ENCODE measurements around the gene H1-8.
"Not testable (repeated sequence)": the region's sequence is repeated elsewhere in the genome, so short reads cannot be mapped to it uniquely, and the experiment has no call there.

H1-8 gene

GRCh38 chr3:129534428-129535027, 8.4 kb upstream of the H1-8 start:
- no peak for DNase-seq

GRCh38 chr3:129535075-129535474, 7.9 kb upstream of the H1-8 start:
- DNase-seq, result no peak

GRCh38 chr3:129536374-129536667, 6.7 kb upstream of the H1-8 start:
- no peak for DNase-seq

GRCh38 chr3:129536804-129537203, 6.2 kb upstream of the H1-8 start:
- no peak for DNase-seq

GRCh38 chr3:129539206-129539605, 3.8 kb upstream of the H1-8 start:
- DNase-seq, result no peak

- no peak for DNase-seq
Measured at GRCh38 chr3:129540776-129541516, 2.0 kb upstream of the H1-8 start.

- no peak for DNase-seq
Measured at GRCh38 chr3:129542747-129543146, 228 bp upstream of the H1-8 start.

- DNase-seq, result no peak
Measured at GRCh38 chr3:129543999-129544398, 1.0 kb downstream of the H1-8 start.

- DNase-seq, result not testable (repeated sequence)
Measured at GRCh38 chr3:129545951-129546350, 3.0 kb downstream of the H1-8 start.

GRCh38 chr3:129547241-129547640, 4.3 kb downstream of the H1-8 start:
- DNase-seq, result no peak

GRCh38 chr3:129548104-129548965, 5.4 kb downstream of the H1-8 start:
- no peak for DNase-seq

- DNase-seq, result no peak
Measured at GRCh38 chr3:129549006-129549800, 6.2 kb downstream of the H1-8 start.

GRCh38 chr3:129549805-129550204, 6.8 kb downstream of the H1-8 start:
- DNase-seq, result no peak

- no peak for DNase-seq
Measured at GRCh38 chr3:129552287-129553050, 9.5 kb downstream of the H1-8 start.

GRCh38 chr3:129553171-129553570, 10.2 kb downstream of the H1-8 start:
- DNase-seq, result no peak

GRCh38 chr3:129553719-129554118, 10.7 kb downstream of the H1-8 start:
- DNase-seq, result no peak

GRCh38 chr3:129554356-129555152, 11.6 kb downstream of the H1-8 start:
- DNase-seq, result no peak

GRCh38 chr3:129555153-129555550, 12.2 kb downstream of the H1-8 start:
- no peak for DNase-seq

- no peak for DNase-seq
Measured at GRCh38 chr3:129555616-129556357, 12.8 kb downstream of the H1-8 start.

GRCh38 chr3:129556358-129556695, 13.4 kb downstream of the H1-8 start:
- no peak for DNase-seq

Data from retina (tissue), 1 donor.